WERI-Rb-1 (cell line): Measurements from ENCODE around the gene KRTAP10-1.

Source experiments
- DNase-seq: peaks from one replicate; pipeline ENCODE4 v3.0.0-alpha.2; 2020
- H3K27ac ChIP-seq: fragments of 250-450 bp; sonication (Bioruptor Pico); 2 replicates; pipeline ENCODE4 v1.5.1; 2020; ENCODE audit warnings: mild to moderate bottlenecking, moderate library complexity
- H3K27me3 ChIP-seq: fragments of 250-450 bp; sonication (Bioruptor Pico); 2 replicates; pipeline ENCODE4 v1.5.1; 2021; ENCODE audit warnings: mild to moderate bottlenecking, low read depth, moderate library complexity; ENCODE audit not compliant: insufficient read depth, severe bottlenecking
- H3K36me3 ChIP-seq: fragments of 250-450 bp; sonication (Bioruptor Pico); 2 replicates; pipeline ENCODE4 v1.5.1; 2020; ENCODE audit warnings: mild to moderate bottlenecking, moderate library complexity
- H3K4me3 ChIP-seq: 2 replicates; pipeline ENCODE4 v1.5.1; 2011; ENCODE audit warnings: low read depth, mild to moderate bottlenecking, control low read depth, low read length
- H3K9me3 ChIP-seq: fragments of 250-450 bp; sonication (Bioruptor Pico); 2 replicates; pipeline ENCODE4 v1.5.1; 2021; ENCODE audit warnings: mild to moderate bottlenecking, moderate library complexity; ENCODE audit not compliant: severe bottlenecking
- TF ChIP-seq, protein P1 (sequence below): IDR thresholded peaks from 2 replicates; pipeline ENCODE4 v1.5.1; 2011; ENCODE audit warnings: low read depth, mild to moderate bottlenecking, control low read depth, inconsistent platforms, low read length

The KRTAP10-1 gene

GRCh38 chr21:44521301-44521927, 18.6 kb downstream of the KRTAP10-1 start:
- peak; percentile 6 for DNase-seq
- TF ChIP-seq, protein P1, sequence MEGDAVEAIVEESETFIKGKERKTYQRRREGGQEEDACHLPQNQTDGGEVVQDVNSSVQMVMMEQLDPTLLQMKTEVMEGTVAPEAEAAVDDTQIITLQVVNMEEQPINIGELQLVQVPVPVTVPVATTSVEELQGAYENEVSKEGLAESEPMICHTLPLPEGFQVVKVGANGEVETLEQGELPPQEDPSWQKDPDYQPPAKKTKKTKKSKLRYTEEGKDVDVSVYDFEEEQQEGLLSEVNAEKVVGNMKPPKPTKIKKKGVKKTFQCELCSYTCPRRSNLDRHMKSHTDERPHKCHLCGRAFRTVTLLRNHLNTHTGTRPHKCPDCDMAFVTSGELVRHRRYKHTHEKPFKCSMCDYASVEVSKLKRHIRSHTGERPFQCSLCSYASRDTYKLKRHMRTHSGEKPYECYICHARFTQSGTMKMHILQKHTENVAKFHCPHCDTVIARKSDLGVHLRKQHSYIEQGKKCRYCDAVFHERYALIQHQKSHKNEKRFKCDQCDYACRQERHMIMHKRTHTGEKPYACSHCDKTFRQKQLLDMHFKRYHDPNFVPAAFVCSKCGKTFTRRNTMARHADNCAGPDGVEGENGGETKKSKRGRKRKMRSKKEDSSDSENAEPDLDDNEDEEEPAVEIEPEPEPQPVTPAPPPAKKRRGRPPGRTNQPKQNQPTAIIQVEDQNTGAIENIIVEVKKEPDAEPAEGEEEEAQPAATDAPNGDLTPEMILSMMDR = no peak

DNA sequence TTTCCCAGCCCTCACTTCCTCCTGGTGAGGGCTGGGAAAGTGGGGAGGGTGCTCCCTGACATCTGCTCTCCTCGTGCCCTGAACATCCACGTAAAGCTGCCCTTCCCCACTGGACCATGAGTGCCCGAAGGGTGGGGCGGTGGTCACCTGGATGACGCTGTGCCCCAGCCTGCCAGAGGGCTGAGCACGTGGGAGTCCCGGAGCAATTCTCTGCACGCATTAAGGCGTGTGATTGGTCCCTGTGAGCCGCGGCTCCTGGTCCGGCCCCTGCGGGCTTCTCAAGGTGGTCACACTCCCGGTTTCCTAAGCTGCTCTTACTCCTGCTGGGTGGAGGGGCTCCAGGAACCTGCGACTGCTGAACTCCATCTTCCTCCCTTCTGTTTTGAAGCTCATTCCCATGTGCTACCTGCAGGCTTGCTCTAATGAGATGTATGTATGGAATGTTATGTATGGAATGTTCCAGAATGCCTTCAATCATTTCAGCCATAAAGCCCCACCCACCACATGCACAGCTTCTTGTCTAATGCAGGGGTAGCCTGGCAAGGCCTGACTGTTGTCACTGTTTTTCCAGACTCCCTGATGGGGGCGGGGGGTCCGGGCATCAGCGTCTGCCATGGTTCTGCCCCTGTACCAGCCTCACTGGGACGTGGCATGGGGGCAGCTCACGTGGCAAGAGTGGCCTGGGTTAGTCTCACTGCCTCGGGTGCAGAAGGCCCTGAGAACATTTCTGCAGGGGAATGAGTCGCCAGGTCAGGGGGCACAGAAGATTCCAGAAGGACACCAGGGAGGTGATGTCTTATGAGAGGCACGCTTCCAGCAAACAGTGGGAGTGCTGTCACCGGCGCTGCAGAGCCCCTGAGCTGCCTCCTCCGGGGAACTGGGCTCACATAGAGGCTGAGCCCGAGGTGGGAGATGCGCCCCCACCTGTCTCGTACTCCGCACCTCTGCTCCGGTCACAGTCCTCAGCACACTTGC, 19.4 kb downstream of the KRTAP10-1 start:
- Histone ChIP-seq H3K36me3 (no peaks in the 10 kb centered on the region), H3K4me3 (no peak overlapping the region), H3K27ac (no peak overlapping the region), H3K27me3 (no peaks in the 10 kb centered on the region), H3K9me3 (peaks cover 31% of the 10 kb centered on the region)
- DNase-seq = no peak
- TF ChIP-seq, protein P1 = no peak

More at GRCh38 chr21:44521301-44521927, 18.6 kb downstream of the KRTAP10-1 start:
- no peak overlapping the region for H3K4me3 ChIP-seq
- H3K27me3 ChIP-seq = no peaks in the 10 kb centered on the region
- no peak overlapping the region for H3K27ac ChIP-seq
- peaks cover 31% of the 10 kb centered on the region for H3K9me3 ChIP-seq
- no peaks in the 10 kb centered on the region for H3K36me3 ChIP-seq

GRCh38 chr21:44519346-44520325, 20.4 kb downstream of the KRTAP10-1 start:
- Histone ChIP-seq H3K9me3 (peaks cover 24% of the 10 kb centered on the region), H3K27me3 (no peaks in the 10 kb centered on the region), H3K4me3 (no peak overlapping the region), H3K27ac (no peak overlapping the region), H3K36me3 (no peaks in the 10 kb centered on the region)
- TF ChIP-seq, protein P1 = no peak
- DNase-seq = no peak

DNA sequence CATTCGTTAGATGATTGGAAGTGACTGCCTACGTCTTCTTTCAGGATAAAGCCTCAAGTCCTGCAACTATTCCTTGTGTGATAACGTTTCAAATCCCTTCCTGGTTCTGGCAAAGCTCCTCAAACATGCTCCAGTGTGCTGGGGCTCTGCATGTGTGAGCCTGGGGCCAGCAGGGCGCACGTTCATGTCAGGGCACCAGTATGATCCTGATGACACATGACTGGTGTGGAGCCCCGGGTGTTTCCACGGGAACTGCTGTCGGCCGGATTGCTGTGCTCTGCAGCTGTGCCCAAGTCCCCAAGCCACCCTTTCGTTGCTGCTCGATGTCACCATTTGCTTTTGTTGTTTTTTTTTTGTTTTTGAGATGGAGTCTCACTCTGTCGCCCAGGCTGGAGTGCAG, 21.3 kb downstream of the KRTAP10-1 start:
- Histone ChIP-seq H3K27ac (no peak overlapping the region), H3K36me3 (no peaks in the 10 kb centered on the region), H3K9me3 (peaks cover 15% of the 10 kb centered on the region), H3K27me3 (no peaks in the 10 kb centered on the region), H3K4me3 (no peak overlapping the region)
- TF ChIP-seq, protein P1 = no peak
- no peak for DNase-seq

GRCh38 chr21:44517175-44517899, 22.7 kb downstream of the KRTAP10-1 start:
- peak; percentile 52 for DNase-seq
- TF ChIP-seq, protein P1 = no peak
- H3K27ac ChIP-seq = no peak overlapping the region
- no peak overlapping the region for H3K4me3 ChIP-seq
- H3K9me3 ChIP-seq = peaks cover 12% of the 10 kb centered on the region
- no peaks in the 10 kb centered on the region for H3K36me3 ChIP-seq
- no peaks in the 10 kb centered on the region for H3K27me3 ChIP-seq
